HG03558 (cell line): Measurements from ENCODE around the gene TRIP13.
"Not testable (repeated sequence)": the region's sequence is repeated elsewhere in the genome, so short reads cannot be mapped to it uniquely, and the experiment has no call there.

ENCODE experiments used
- ATAC-seq: cut with Tn5 transposase; IDR thresholded peaks from one replicate; pipeline ENCODE4 v1.9.1; 2021; ENCODE audit warnings: moderate number of reproducible peaks; ENCODE audit not compliant: unreplicated experiment; ENCODE audit errors: extremely low read depth

The TRIP13 gene

GRCh38 chr5:870956-871355, 21.7 kb upstream of the TRIP13 start:
- no peak for ATAC-seq

- no peak for ATAC-seq
These were observed 20.9 kb upstream of the TRIP13 start for GRCh38 chr5:871596-872298.

- no peak for ATAC-seq
These were observed 20.4 kb upstream of the TRIP13 start for GRCh38 chr5:872301-872700.

GRCh38 chr5:873328-873727, 19.4 kb upstream of the TRIP13 start:
- ATAC-seq = no peak

GRCh38 chr5:875931-876330, 16.8 kb upstream of the TRIP13 start:
- ATAC-seq = no peak

- no peak for ATAC-seq
These were observed 16.0 kb upstream of the TRIP13 start for GRCh38 chr5:876398-877365.

- ATAC-seq = no peak
These were observed 14.6 kb upstream of the TRIP13 start for GRCh38 chr5:878125-878524.

- ATAC-seq = not testable (repeated sequence)
These were observed 14.0 kb upstream of the TRIP13 start for GRCh38 chr5:878677-879076.

GRCh38 chr5:880816-881550, 11.7 kb upstream of the TRIP13 start:
- no peak for ATAC-seq

- no peak for ATAC-seq
These were observed 11.1 kb upstream of the TRIP13 start for GRCh38 chr5:881551-881935.

- ATAC-seq = no peak
These were observed 10.2 kb upstream of the TRIP13 start for GRCh38 chr5:882253-883183.

- no peak for ATAC-seq
These were observed 9.1 kb upstream of the TRIP13 start for GRCh38 chr5:883475-884181.

- ATAC-seq = no peak
These were observed 8.1 kb upstream of the TRIP13 start for GRCh38 chr5:884345-885126.

- no peak for ATAC-seq
These were observed 7.6 kb upstream of the TRIP13 start for GRCh38 chr5:885127-885442.

GRCh38 chr5:885529-885928, 7.2 kb upstream of the TRIP13 start:
- no peak for ATAC-seq

- no peak for ATAC-seq
These were observed 6.6 kb upstream of the TRIP13 start for GRCh38 chr5:886036-886435.

- ATAC-seq = no peak
These were observed 5.9 kb upstream of the TRIP13 start for GRCh38 chr5:886716-887325.

GRCh38 chr5:887947-888637, 4.6 kb upstream of the TRIP13 start:
- no peak for ATAC-seq
